Tibial nerve (tissue), 4 donors: ENCODE measurements around the gene NLRP6. TPM values are rescaled to one million over a fixed set of nuclear protein-coding genes. Genes with fewer than 3 reads are reported as not detected.
A peak's percentile ranks its signal among the peaks of the same experiment; 100 is the strongest.

Source experiments
- DNase-seq, 2 donors: peaks; one replicate each; pipeline ENCODE4 v3.0.0-alpha.2; 2019; ENCODE audit warnings: low spot score in 2 of 2
- H3K27ac ChIP-seq, 4 donors: fragments of 200-600 bp; sonication (generic) in 3 of 4; one replicate each; pipeline ENCODE4 v1.5.1; 2017 to 2019; ENCODE audit warnings: mild to moderate bottlenecking in 1 of 4
- H3K27me3 ChIP-seq, 2 donors: fragments of 200-600 bp; sonication (generic) in 1 of 2; one replicate each; pipeline versions ENCODE4 v1.5.1 to v1.6.0; 2017 to 2019
- H3K36me3 ChIP-seq, 3 donors: fragments of 200-600 bp; sonication (generic); one replicate each; pipeline ENCODE4 v1.5.1; 2018 to 2019
- H3K4me1 ChIP-seq, 4 donors: fragments of 200-600 bp; sonication (generic) in 3 of 4; one replicate each; pipeline ENCODE4 v1.5.1; 2017 to 2019
- H3K4me3 ChIP-seq, 4 donors: fragments of 200-600 bp; sonication (generic) in 3 of 4; one replicate each; pipeline ENCODE4 v1.5.1; 2017 to 2019; ENCODE audit warnings: mild to moderate bottlenecking in 1 of 4, moderate library complexity in 1 of 4
- H3K9me3 ChIP-seq, 4 donors: fragments of 200-600 bp; sonication (generic) in 3 of 4; one replicate each; pipeline ENCODE4 v1.5.1; 2017 to 2019
- CTCF ChIP-seq, 5 experiments: fragments of 200-600 bp in 3 of 5; fragments of 450-650 bp in 2 of 5; sonication (generic) in 3 of 5; IDR thresholded peaks; one replicate each; pipeline ENCODE4 v1.5.1; 2016 to 2019; ENCODE audit warnings: antibody characterized with exemption in 5 of 5, mild to moderate bottlenecking in 3 of 5, moderate library complexity in 2 of 5
- EP300 ChIP-seq, 2 donors: sonication (generic); formaldehyde crosslinking; IDR thresholded peaks; one replicate each; pipeline ENCODE4 v1.6.1; 2017; ENCODE audit warnings: antibody characterized with exemption in 2 of 2, mild to moderate bottlenecking in 1 of 2
- POLR2A ChIP-seq, 2 donors: fragments of 450-650 bp; IDR thresholded peaks; one replicate each; pipeline ENCODE4 v1.6.1; 2017; ENCODE audit warnings: antibody characterized with exemption in 2 of 2, mild to moderate bottlenecking in 2 of 2, moderate library complexity in 2 of 2
- WGBS, 2 donors: methylation state at CpG; one replicate each; pipeline ENCODE4 v1.1.5; 2018; 5-methylcytosine and 5-hydroxymethylcytosine counted together
- total RNA-seq, 4 donors: library from RNA; depleted of rRNA; stranded (reverse); fragments of >200 nt; gene quantifications; one replicate each; pipeline ENCODE4 v1.1.0, GENCODE V29; 2016

Gene NLRP6
- total RNA-seq, 4 donors from 2014 or later = 1.0 to 3.3 (median 1.7) TPM

- peak overlapping the region; percentile 62 to 83 (median 74) for H3K27ac ChIP-seq
- peak in 1 of 2 donors; percentile 37 for DNase-seq
- H3K27me3 ChIP-seq = peaks cover 0 to 24% of the 10 kb centered on the region in 2 donors
- peaks cover 0 to 33% (median 0%) of the 10 kb centered on the region in 3 donors for H3K36me3 ChIP-seq
- no peak overlapping the region for H3K4me3 ChIP-seq
- H3K4me1 ChIP-seq = peaks cover 0 to 40% (median 6%) of the 10 kb centered on the region in 4 donors
- no peaks in the 10 kb centered on the region for H3K9me3 ChIP-seq
- no peak for TF ChIP-seq POLR2A (IDR thresholded peaks at IDR 0.05)
- peak in 1 of 2 donors; percentile 41 for TF ChIP-seq EP300 (IDR thresholded peaks at IDR 0.05)
- peak in 1 of 5 experiments; percentile 20 for TF ChIP-seq CTCF (IDR thresholded peaks at IDR 0.05)
- WGBS, 2 donors = 45 to 50% methylated on average over 26 of the region's 26 CpGs
Observed at GRCh38 chr11:297586-298405, 19.6 kb downstream of the NLRP6 start.

- H3K36me3 ChIP-seq = peaks cover 0 to 25% (median 0%) of the 10 kb centered on the region in 3 donors
- H3K27me3 ChIP-seq = peaks cover 0 to 24% of the 10 kb centered on the region in 2 donors
- no peak overlapping the region for H3K4me3 ChIP-seq
- TF ChIP-seq POLR2A (IDR thresholded peaks at IDR 0.05) (no peak), EP300 (IDR thresholded peaks at IDR 0.05) (no peak), CTCF (IDR thresholded peaks at IDR 0.05) (no peak)
- no peaks in the 10 kb centered on the region for H3K9me3 ChIP-seq
- peaks cover 0 to 40% (median 6%) of the 10 kb centered on the region in 4 donors for H3K4me1 ChIP-seq
- peak overlapping the region in 3 of 4 donors; percentile 73 to 83 (median 76) for H3K27ac ChIP-seq
- 66 to 71% methylated on average over 10 to 14 of the region's 15 CpGs for WGBS, 2 donors
- no peak for DNase-seq
Observed at GRCh38 chr11:298406-299065, 20.3 kb downstream of the NLRP6 start.

GRCh38 chr11:299081-299891 is 21.1 kb downstream of the NLRP6 start, which contains the start of gene IFITM5:
TSS of gene IFITM5 (minus strand) at chr11:299526. CDS start at chr11:299490, 36 bp downstream.
- peaks cover 0 to 18% (median 0%) of the 10 kb centered on the region in 3 donors for H3K36me3 ChIP-seq
- peaks cover 0 to 24% of the 10 kb centered on the region in 2 donors for H3K27me3 ChIP-seq
- DNase-seq = no peak
- peaks cover 0 to 41% (median 6%) of the 10 kb centered on the region in 4 donors for H3K4me1 ChIP-seq
- peak within 1 kb of the TSS in 3 of 4 donors; percentile 73 to 83 (median 76) for H3K27ac ChIP-seq
- H3K9me3 ChIP-seq = no peaks in the 10 kb centered on the region
- 69 to 74% methylated on average over 18 to 25 of the region's 40 CpGs for WGBS, 2 donors
- no peak for TF ChIP-seq POLR2A (IDR thresholded peaks at IDR 0.05)
- no peak within 1 kb of the TSS for H3K4me3 ChIP-seq

- no peaks in the 10 kb centered on the region for H3K9me3 ChIP-seq
- no peak overlapping the region for H3K27ac ChIP-seq
- no peak for DNase-seq
- H3K36me3 ChIP-seq = peaks cover 0 to 9% (median 0%) of the 10 kb centered on the region in 3 donors
- no peak for TF ChIP-seq CTCF (IDR thresholded peaks at IDR 0.05)
- no peak for TF ChIP-seq EP300 (IDR thresholded peaks at IDR 0.05)
- no peak for TF ChIP-seq POLR2A (IDR thresholded peaks at IDR 0.05)
- peaks cover 0 to 24% of the 10 kb centered on the region in 2 donors for H3K27me3 ChIP-seq
- H3K4me1 ChIP-seq = peaks cover 0 to 48% (median 9%) of the 10 kb centered on the region in 4 donors
- 35% methylated on average over 18 to 20 of the region's 20 CpGs for WGBS, 2 donors
- H3K4me3 ChIP-seq = no peak overlapping the region
Observed at GRCh38 chr11:299951-300735, 21.9 kb downstream of the NLRP6 start.
